OCI-LY3 (cell line): ENCODE measurements around the gene LCORL.

Source experiments
- H2AFZ ChIP-seq: fragments of 200-600, 300-600 bp; shearing (Covaris generic); 2 replicates; pipeline ENCODE4 v1.6.0; 2014; ENCODE audit warnings: antibody characterized with exemption, low read depth, low read length
- H3K27ac ChIP-seq: fragments of 200-600, 300-600 bp; sonication (generic); 2 replicates; pipeline ENCODE4 v1.5.1; 2014; ENCODE audit warnings: mild to moderate bottlenecking, low read length, moderate library complexity, mixed read lengths
- H3K27me3 ChIP-seq: fragments of 200-600, 300-600 bp; sonication (generic); 2 replicates; pipeline ENCODE4 v1.6.1; 2014; ENCODE audit warnings: low read depth, low read length, mixed read lengths
- H3K36me3 ChIP-seq: fragments of 200-600, 300-600 bp; sonication (generic); replicated peaks from 2 replicates; pipeline ENCODE3; 2014; ENCODE audit warnings: low read depth, low read length, mixed read lengths
- H3K4me1 ChIP-seq: fragments of 300-600, 200-600 bp; sonication (generic); 2 replicates; pipeline ENCODE4 v1.6.1; 2014; ENCODE audit warnings: low read length, mixed read lengths
- H3K4me2 ChIP-seq: fragments of 200-600, 300-600 bp; sonication (generic); 2 replicates; pipeline ENCODE4 v1.6.1; 2014; ENCODE audit warnings: low read length, mixed read lengths
- H3K4me3 ChIP-seq: fragments of 300-600, 200-600 bp; sonication (generic); 2 replicates; pipeline ENCODE4 v1.5.1; 2014; ENCODE audit warnings: antibody characterized with exemption, mild to moderate bottlenecking, low read length, moderate library complexity
- H3K79me2 ChIP-seq: fragments of 300-600, 200-600 bp; shearing (Covaris generic); 2 replicates; pipeline ENCODE4 v1.6.1; 2014; ENCODE audit warnings: mild to moderate bottlenecking, low read length, mixed read lengths
- H3K9ac ChIP-seq: fragments of 300-600, 200-600 bp; shearing (Covaris generic); 2 replicates; pipeline ENCODE4 v1.6.0; 2014; ENCODE audit warnings: mild to moderate bottlenecking, low read length, moderate library complexity
- H3K9me3 ChIP-seq: fragments of 200-600, 300-600 bp; shearing (Covaris generic); 2 replicates; pipeline ENCODE4 v1.6.1; 2014; ENCODE audit warnings: low read length, mixed read lengths; ENCODE audit not compliant: insufficient read depth
- H4K20me1 ChIP-seq: fragments of 200-600, 300-600 bp; sonication (generic); 2 replicates; pipeline ENCODE4 v1.6.1; 2016; ENCODE audit warnings: low read length, mixed read lengths; ENCODE audit not compliant: insufficient read depth
- EZH2phosphoT487 ChIP-seq: fragments of 200-600 bp; shearing (Covaris generic); IDR thresholded peaks from 2 replicates; pipeline ENCODE4 v1.6.1; 2018; ENCODE audit warnings: antibody characterized with exemption, mixed run types, low read depth
- TF ChIP-seq, protein P1 (sequence below): fragments of 200-600, 300-600 bp; sonication (generic); IDR thresholded peaks from 2 replicates; pipeline ENCODE4 v1.5.1; 2014; ENCODE audit warnings: antibody characterized with exemption, low read length, low read depth

LCORL gene

DNA sequence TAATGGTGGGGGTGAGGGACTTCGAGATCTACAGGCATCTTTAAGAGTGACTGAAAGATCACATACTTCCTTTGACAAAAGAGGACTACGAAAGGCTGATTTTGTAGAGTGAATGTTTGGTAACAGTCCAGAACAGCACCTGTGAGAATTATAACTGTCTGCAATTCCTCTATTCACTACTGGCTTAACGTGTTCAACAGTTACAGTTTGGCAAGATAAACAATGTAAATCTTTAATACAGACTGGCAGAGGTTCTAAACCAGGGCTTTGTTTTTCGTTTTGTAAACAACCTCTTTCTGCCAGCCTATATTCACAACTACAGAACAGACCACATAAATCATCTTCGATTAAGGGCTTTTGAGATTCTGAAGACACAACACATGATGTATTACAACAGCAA is 143.9 kb downstream of the LCORL start:
- peaks cover 9% of the 10 kb centered on the region; the same call in 1 of the 2 replicates for H4K20me1 ChIP-seq
- no peak overlapping the region for H3K4me2 ChIP-seq
- peaks cover 7% of the 10 kb centered on the region for H3K36me3 ChIP-seq
- H3K27ac ChIP-seq: no peak overlapping the region
- H3K4me1 ChIP-seq: peaks cover 37% of the 10 kb centered on the region
- H3K9ac ChIP-seq: no peak overlapping the region
- no peak overlapping the region for H3K4me3 ChIP-seq
- H3K79me2 ChIP-seq: no peaks in the 10 kb centered on the region
- TF ChIP-seq, protein P1, sequence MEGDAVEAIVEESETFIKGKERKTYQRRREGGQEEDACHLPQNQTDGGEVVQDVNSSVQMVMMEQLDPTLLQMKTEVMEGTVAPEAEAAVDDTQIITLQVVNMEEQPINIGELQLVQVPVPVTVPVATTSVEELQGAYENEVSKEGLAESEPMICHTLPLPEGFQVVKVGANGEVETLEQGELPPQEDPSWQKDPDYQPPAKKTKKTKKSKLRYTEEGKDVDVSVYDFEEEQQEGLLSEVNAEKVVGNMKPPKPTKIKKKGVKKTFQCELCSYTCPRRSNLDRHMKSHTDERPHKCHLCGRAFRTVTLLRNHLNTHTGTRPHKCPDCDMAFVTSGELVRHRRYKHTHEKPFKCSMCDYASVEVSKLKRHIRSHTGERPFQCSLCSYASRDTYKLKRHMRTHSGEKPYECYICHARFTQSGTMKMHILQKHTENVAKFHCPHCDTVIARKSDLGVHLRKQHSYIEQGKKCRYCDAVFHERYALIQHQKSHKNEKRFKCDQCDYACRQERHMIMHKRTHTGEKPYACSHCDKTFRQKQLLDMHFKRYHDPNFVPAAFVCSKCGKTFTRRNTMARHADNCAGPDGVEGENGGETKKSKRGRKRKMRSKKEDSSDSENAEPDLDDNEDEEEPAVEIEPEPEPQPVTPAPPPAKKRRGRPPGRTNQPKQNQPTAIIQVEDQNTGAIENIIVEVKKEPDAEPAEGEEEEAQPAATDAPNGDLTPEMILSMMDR: no peak
- no peak for TF ChIP-seq EZH2phosphoT487
- no peak overlapping the region for H2AFZ ChIP-seq
- H3K9me3 ChIP-seq: no peaks in the 10 kb centered on the region
- no peaks in the 10 kb centered on the region for H3K27me3 ChIP-seq

GRCh38 chr4:17876943-17877342 is 144.6 kb downstream of the LCORL start:
- no peak overlapping the region for H2AFZ ChIP-seq
- no peaks in the 10 kb centered on the region for H3K9me3 ChIP-seq
- H3K4me2 ChIP-seq: 0 out of 2 replicates have a peak overlapping the region, but pooled peaks have one; percentile 57
- peaks cover 7% of the 10 kb centered on the region for H3K36me3 ChIP-seq
- H3K4me3 ChIP-seq: no peak overlapping the region
- H3K27ac ChIP-seq: no peak overlapping the region
- H3K4me1 ChIP-seq: peaks cover 37% of the 10 kb centered on the region
- no peaks in the 10 kb centered on the region for H3K27me3 ChIP-seq
- no peak for TF ChIP-seq EZH2phosphoT487
- TF ChIP-seq, protein P1: no peak
- H3K9ac ChIP-seq: no peak overlapping the region
- no peaks in the 10 kb centered on the region for H3K79me2 ChIP-seq
- H4K20me1 ChIP-seq: peaks cover 9% of the 10 kb centered on the region; the same call in 1 of the 2 replicates

GRCh38 chr4:17875402-17876070 is 146.0 kb downstream of the LCORL start:
- Histone ChIP-seq H3K79me2 (no peaks in the 10 kb centered on the region), H4K20me1 (peaks cover 9% of the 10 kb centered on the region; the same call in 1 of the 2 replicates), H3K36me3 (peaks cover 7% of the 10 kb centered on the region), H3K27ac (no peak overlapping the region), H2AFZ (no peak overlapping the region), H3K9me3 (no peaks in the 10 kb centered on the region), H3K4me1 (peaks cover 30% of the 10 kb centered on the region), H3K9ac (no peak overlapping the region), H3K4me3 (peak overlapping the region; percentile 29), H3K4me2 (peak overlapping the region; percentile 57), H3K27me3 (no peaks in the 10 kb centered on the region)
- TF ChIP-seq EZH2phosphoT487: no peak
- TF ChIP-seq, protein P1: no peak

DNA sequence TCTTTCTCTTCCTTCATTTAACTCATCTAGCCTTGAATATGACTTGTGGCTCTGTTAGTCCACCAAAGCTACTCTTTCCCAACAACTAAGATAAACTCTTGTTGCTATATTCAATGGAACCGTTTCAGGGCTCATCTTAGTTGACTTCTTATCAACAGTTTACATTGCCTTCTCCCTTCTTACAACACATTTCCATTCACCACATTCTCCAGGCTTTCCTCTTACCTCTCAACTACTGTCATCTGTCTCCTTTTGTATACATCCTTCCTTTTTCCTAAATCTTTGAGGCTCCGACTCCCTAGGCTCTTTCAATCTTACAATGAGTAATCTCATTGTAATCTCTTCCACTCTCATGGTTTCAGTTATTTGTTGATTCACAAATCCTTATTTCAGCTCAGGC is 152.2 kb downstream of the LCORL start:
- Histone ChIP-seq H3K9me3 (no peaks in the 10 kb centered on the region), H2AFZ (no peak overlapping the region), H3K4me2 (no peak overlapping the region), H3K4me1 (peaks cover 4% of the 10 kb centered on the region; the same call in 1 of the 2 replicates), H3K4me3 (no peak overlapping the region), H3K79me2 (no peaks in the 10 kb centered on the region), H4K20me1 (no peaks in the 10 kb centered on the region), H3K9ac (no peak overlapping the region), H3K27ac (no peak overlapping the region), H3K27me3 (no peaks in the 10 kb centered on the region), H3K36me3 (no peaks in the 10 kb centered on the region)
- TF ChIP-seq, protein P1: no peak
- TF ChIP-seq EZH2phosphoT487: no peak
